Motor neuron (in vitro differentiated cells): ENCODE data around the gene ZAR1. TPM values are rescaled to one million over a fixed set of nuclear protein-coding genes. Genes with fewer than 3 reads are reported as not detected.
A peak's percentile ranks its signal among the peaks of the same experiment; 100 is the strongest.

Source experiments
- ATAC-seq, 8 experiments: fragments of 200-7000 bp; cut with Tn5 transposase; replicated peaks in 6 of 8; 2 replicates each; pipeline ENCODE4 v1.8.0; 2021; ENCODE audit warnings: mild to moderate bottlenecking in 8 of 8, moderate library complexity in 8 of 8
- H3K27ac ChIP-seq, 2 donors: fragments of 250-450 bp; sonication (Bioruptor Pico); 2 replicates each; pipeline ENCODE4 v1.9.0; 2021; ENCODE audit warnings: antibody characterized with exemption in 2 of 2, mild to moderate bottlenecking in 2 of 2, moderate library complexity in 1 of 2
- H3K4me1 ChIP-seq, 2 donors: fragments of 250-450 bp; sonication (Bioruptor Pico); replicated peaks in 1 of 2; 2 replicates each; pipeline ENCODE4 v1.6.1; 2021; ENCODE audit warnings: antibody characterized with exemption in 2 of 2, mild to moderate bottlenecking in 2 of 2, moderate library complexity in 1 of 2
- H3K4me3 ChIP-seq, 5 donors: fragments of 250-450 bp; sonication (Bioruptor Pico); 2 replicates each; pipeline ENCODE4 v1.9.0; 2021; ENCODE audit warnings: antibody characterized with exemption in 5 of 5, mild to moderate bottlenecking in 5 of 5, moderate library complexity in 4 of 5
- WGBS, 10 experiments: fragments of 450-650 bp; shearing (Covaris generic); methylation state at CpG; one replicate each; pipeline ENCODE4 v1.0.0; 2022; 5-methylcytosine and 5-hydroxymethylcytosine counted together
- in situ Hi-C, 9 experiments: fragments of 400-800 bp; cut with MboI; loops; one replicate each; pipeline ENCODE4 v1.15.0; 2021; ENCODE audit warnings: low sequenced_read_pairs in 9 of 9, low pct_unique_long_range_greater_than_20kb in 2 of 9; ENCODE audit not compliant: unreplicated experiment in 9 of 9
- total RNA-seq, 8 experiments: library from RNA; unstranded; fragments of 300-600 nt; gene quantifications; 2 replicates each; pipeline versions ENCODE4 v1.2.3 to v1.2.4, GENCODE V29; 2022

Gene ZAR1
- total RNA-seq, 8 experiments from 2014 or later: 0.11 to 2.4 (median 0.41) TPM; not detected in 2

GRCh38 chr4:48470570-48470969, 19.5 kb upstream of the ZAR1 start:
- peak in 7 of 8 experiments; percentile 92 to 98 (median 96) for ATAC-seq
- peak overlapping the region; percentile 52 to 56 for H3K27ac ChIP-seq
- H3K4me3 ChIP-seq: no peak overlapping the region
- H3K4me1 ChIP-seq: peaks cover 14 to 21% of the 10 kb centered on the region in 2 donors
- in situ Hi-C loops: no loop called here
- WGBS, 10 experiments: 0 to 14% (median 0%) methylated on average over 1 to 2 of the region's 2 CpGs; no CpG with 5 or more reads in 3 of the 10 experiments

DNA sequence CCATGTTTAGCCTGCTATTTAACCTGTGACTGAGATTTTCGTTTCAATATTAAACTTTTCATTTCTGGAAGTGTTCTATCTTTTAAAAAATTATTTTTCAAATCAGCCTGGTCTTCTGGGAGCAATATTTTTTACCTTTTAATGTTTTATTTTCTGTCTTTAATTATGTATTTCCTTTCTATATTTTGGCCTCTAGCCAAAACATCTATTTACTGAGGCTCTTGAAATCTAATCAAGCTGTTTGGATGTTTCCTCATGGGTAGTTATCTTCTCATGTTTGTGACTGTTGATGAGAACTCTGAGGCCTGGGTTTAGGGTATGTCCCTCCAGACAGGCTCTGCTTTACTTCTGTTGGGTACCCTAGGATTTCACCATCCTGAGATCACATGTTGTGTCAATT, 17.3 kb upstream of the ZAR1 start:
- peaks cover 14 to 21% of the 10 kb centered on the region in 2 donors for H3K4me1 ChIP-seq
- in situ Hi-C loops: no loop called here
- no peak overlapping the region for H3K4me3 ChIP-seq
- WGBS, 10 experiments: 45 to 94% (median 74%) methylated on average over 1 of the region's 1 CpG; no CpG with 5 or more reads in 2 of the 10 experiments
- ATAC-seq: no peak
- H3K27ac ChIP-seq: no peak overlapping the region

DNA sequence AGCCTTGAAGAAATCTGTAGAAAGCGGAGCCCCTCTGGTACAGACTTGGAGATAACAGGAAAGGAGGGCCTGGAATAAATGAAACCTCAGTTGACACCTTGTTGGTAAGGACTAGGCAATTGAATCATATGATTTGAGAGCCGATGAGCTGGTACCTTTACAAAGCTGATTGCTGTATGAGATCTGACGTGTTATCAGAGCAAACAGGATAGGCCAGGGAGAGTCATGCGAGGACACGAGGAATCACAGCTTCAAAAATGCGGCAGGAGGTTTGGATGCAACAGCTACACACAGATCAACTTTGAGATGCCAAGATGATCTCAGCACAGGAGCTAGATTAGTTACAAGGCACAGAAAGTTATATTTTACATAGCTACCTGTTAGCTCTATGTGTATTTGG, 14.3 kb upstream of the ZAR1 start:
- H3K4me3 ChIP-seq: no peak overlapping the region
- peaks cover 5 to 7% of the 10 kb centered on the region in 2 donors for H3K4me1 ChIP-seq
- in situ Hi-C loops: no loop called here
- H3K27ac ChIP-seq: no peak overlapping the region
- ATAC-seq: no peak
- WGBS, 10 experiments: 78 to 100% (median 91%) methylated on average over 1 to 6 of the region's 6 CpGs; no CpG with 5 or more reads in 1 of the 10 experiments

GRCh38 chr4:48478273-48478672, 11.8 kb upstream of the ZAR1 start:
- 44 to 100% (median 80%) methylated on average over 1 to 2 of the region's 2 CpGs; no CpG with 5 or more reads in 1 of the 10 experiments for WGBS, 10 experiments
- no peak for ATAC-seq
- in situ Hi-C loops: no loop called here

GRCh38 chr4:48481581-48481980, 8.5 kb upstream of the ZAR1 start:
- H3K4me1 ChIP-seq: no peaks in the 10 kb centered on the region
- no peak for ATAC-seq
- no peak overlapping the region for H3K4me3 ChIP-seq
- in situ Hi-C loops: no loop called here
- H3K27ac ChIP-seq: no peak overlapping the region
- WGBS, 10 experiments: 78 to 100% (median 100%) methylated on average over 1 of the region's 1 CpG; no CpG with 5 or more reads in 5 of the 10 experiments

More at GRCh38 chr4:48478273-48478672, 11.8 kb upstream of the ZAR1 start:
- Histone ChIP-seq H3K4me3 (no peak overlapping the region), H3K27ac (no peak overlapping the region), H3K4me1 (no peaks in the 10 kb centered on the region)

GRCh38 chr4:48483006-48483776, 6.9 kb upstream of the ZAR1 start, which contains the start of gene SLC10A4:
TSS of gene SLC10A4 (plus strand) at chr4:48483343. CDS start at chr4:48483562, 219 bp downstream.
- ATAC-seq: peak; percentile 41 to 96 (median 94)
- Histone ChIP-seq H3K4me1 (no peaks in the 10 kb centered on the region), H3K27ac (no peak within 1 kb of the TSS), H3K4me3 (peak within 1 kb of the TSS; percentile 36 to 53 (median 41))
- in situ Hi-C loops: no loop called here
- WGBS, 10 experiments: 0 to 81% (median 15%) methylated on average over 2 to 3 of the region's 85 CpGs; no CpG with 5 or more reads in 6 of the 10 experiments

GRCh38 chr4:48483777-48484493, 6.1 kb upstream of the ZAR1 start:
- in situ Hi-C loops: no loop called here
- 50 to 62% methylated on average over 2 to 6 of the region's 66 CpGs; no CpG with 5 or more reads in 8 of the 10 experiments for WGBS, 10 experiments
- ATAC-seq: peak in 7 of 8 experiments; percentile 21 to 78 (median 51)
- H3K4me1 ChIP-seq: no peaks in the 10 kb centered on the region
- no peak overlapping the region for H3K27ac ChIP-seq
- H3K4me3 ChIP-seq: peak overlapping the region; percentile 36 to 53 (median 41)

GRCh38 chr4:48484494-48485168, 5.4 kb upstream of the ZAR1 start:
- Histone ChIP-seq H3K4me3 (peak overlapping the region in 1 of 5 donors; percentile 36), H3K4me1 (no peaks in the 10 kb centered on the region), H3K27ac (no peak overlapping the region)
- 0 to 100% (median 73%) methylated on average over 1 to 9 of the region's 22 CpGs; no CpG with 5 or more reads in 2 of the 10 experiments for WGBS, 10 experiments
- no peak for ATAC-seq
- in situ Hi-C loops: no loop called here

- 7 to 100% (median 38%) methylated on average over 1 to 8 of the region's 14 CpGs; no CpG with 5 or more reads in 2 of the 10 experiments for WGBS, 10 experiments
- Histone ChIP-seq H3K27ac (no peak overlapping the region), H3K4me1 (no peaks in the 10 kb centered on the region), H3K4me3 (peak overlapping the region in 2 of 5 donors; percentile 22 to 25)
- in situ Hi-C loops: no loop called here
- peak in 2 of 8 experiments; percentile 9 to 11 for ATAC-seq
These were observed 405 bp upstream of the ZAR1 start for GRCh38 chr4:48489683-48490011.

- peak in 3 of 8 experiments; percentile 9 to 22 (median 20) for ATAC-seq
- Histone ChIP-seq H3K4me3 (no peak overlapping the region), H3K4me1 (no peaks in the 10 kb centered on the region), H3K27ac (no peak overlapping the region)
- WGBS, 10 experiments: 0 to 60% (median 46%) methylated on average over 1 to 6 of the region's 104 CpGs; no CpG with 5 or more reads in 7 of the 10 experiments
- in situ Hi-C loops: no loop called here
These were observed 845 bp downstream of the ZAR1 start for GRCh38 chr4:48490680-48491513.

DNA sequence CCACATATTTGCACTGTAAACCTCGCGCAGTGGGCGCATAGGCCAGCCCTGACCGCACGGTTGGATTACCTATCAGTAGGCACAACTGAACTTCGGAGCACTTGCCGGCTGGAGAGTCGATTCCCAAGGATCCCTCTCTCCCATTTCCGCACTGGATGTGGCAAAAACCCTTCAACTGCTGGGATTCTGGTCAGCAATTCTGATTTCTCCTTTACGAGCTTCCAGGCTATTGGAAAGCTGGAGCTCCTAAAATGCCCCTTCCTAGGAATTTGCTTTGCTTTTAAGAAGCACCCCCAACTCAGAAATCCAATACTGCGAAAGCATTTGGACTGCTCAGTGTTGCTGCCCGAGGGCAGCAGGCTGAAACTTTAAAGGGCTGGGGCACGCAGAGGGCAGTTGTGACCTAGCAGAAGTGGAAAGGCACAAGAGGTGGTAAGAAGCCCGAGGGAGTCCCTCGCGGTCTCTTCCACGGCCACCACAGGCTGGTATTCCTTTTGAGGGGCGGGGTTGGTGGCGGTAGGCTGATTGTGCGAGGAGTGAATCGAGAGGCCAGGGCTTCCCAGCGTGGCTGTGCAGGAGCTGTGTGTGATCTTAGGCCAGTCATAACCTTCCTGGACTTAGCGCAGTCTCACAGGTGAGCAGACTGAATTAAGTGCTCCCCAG, 1.6 kb downstream of the ZAR1 start:
- H3K27ac ChIP-seq: no peak overlapping the region
- no peak for ATAC-seq
- 66 to 98% (median 78%) methylated on average over 3 to 16 of the region's 23 CpGs for WGBS, 10 experiments
- H3K4me1 ChIP-seq: no peaks in the 10 kb centered on the region
- no peak overlapping the region for H3K4me3 ChIP-seq
- in situ Hi-C loops: no loop called here
